GM23248 (cell line): Measurements from ENCODE around the gene CCDC51. TPM values are rescaled to one million over a fixed set of nuclear protein-coding genes. Genes with fewer than 3 reads are reported as not detected.

ENCODE experiments used
- DNase-seq: peaks from one replicate; pipeline ENCODE4 v3.0.0-alpha.2; 2015
- H2AFZ ChIP-seq: fragments of 200-600 bp; sonication (generic); 2 replicates; pipeline ENCODE4 v1.6.1; 2016; ENCODE audit warnings: antibody characterized with exemption
- H3F3A ChIP-seq: fragments of 200-600 bp; sonication (generic); 2 replicates; pipeline ENCODE4 v1.6.1; 2016; ENCODE audit warnings: mild to moderate bottlenecking, antibody characterized with exemption, mixed run types; ENCODE audit not compliant: insufficient read depth
- H3K27ac ChIP-seq: fragments of 200-600 bp; sonication (generic); 2 replicates; pipeline ENCODE4 v1.5.1; 2016; ENCODE audit warnings: mild to moderate bottlenecking
- H3K27me3 ChIP-seq: fragments of 200-600 bp; sonication (generic); replicated peaks from 2 replicates; pipeline ENCODE4 v1.6.1; 2016; ENCODE audit warnings: mild to moderate bottlenecking; ENCODE audit not compliant: insufficient read depth
- H3K36me3 ChIP-seq: fragments of 200-600 bp; sonication (generic); 2 replicates; pipeline ENCODE4 v1.6.1; 2016; ENCODE audit warnings: low read depth, mild to moderate bottlenecking
- H3K4me1 ChIP-seq: fragments of 200-600 bp; sonication (generic); 2 replicates; pipeline ENCODE4 v1.6.1; 2016; ENCODE audit warnings: mild to moderate bottlenecking; ENCODE audit not compliant: insufficient read depth
- H3K4me2 ChIP-seq: fragments of 200-600 bp; sonication (generic); one replicate; pipeline ENCODE4 v1.6.1; 2016; ENCODE audit warnings: mild to moderate bottlenecking; ENCODE audit not compliant: unreplicated experiment
- H3K4me3 ChIP-seq: fragments of 200-600 bp; sonication (generic); 2 replicates; pipeline ENCODE4 v1.5.1; 2016; ENCODE audit warnings: mild to moderate bottlenecking
- H3K79me2 ChIP-seq: fragments of 200-600 bp; sonication (generic); 2 replicates; pipeline ENCODE4 v1.6.1; 2016; ENCODE audit warnings: mild to moderate bottlenecking; ENCODE audit not compliant: insufficient read depth
- H3K9ac ChIP-seq: fragments of 200-600 bp; sonication (generic); 2 replicates; pipeline ENCODE4 v1.6.1; 2016; ENCODE audit warnings: mild to moderate bottlenecking
- H3K9me2 ChIP-seq: fragments of 200-600 bp; sonication (generic); 2 replicates; pipeline ENCODE4 v1.6.1; 2016; ENCODE audit warnings: mixed run types, mild to moderate bottlenecking, moderate library complexity; ENCODE audit not compliant: insufficient read depth
- H3K9me3 ChIP-seq: fragments of 200-600 bp; sonication (generic); one replicate; pipeline ENCODE4 v1.6.1; 2017; ENCODE audit warnings: low read depth
- H4K20me1 ChIP-seq: fragments of 200-600 bp; sonication (generic); 2 replicates; pipeline ENCODE4 v1.6.0; 2016; ENCODE audit not compliant: insufficient read depth
- EZH2 ChIP-seq: fragments of 200-600 bp; sonication (generic); IDR thresholded peaks from 2 replicates; pipeline ENCODE4 v1.6.1; 2018; ENCODE audit warnings: antibody characterized with exemption, mild to moderate bottlenecking; ENCODE audit not compliant: insufficient read depth, poor library complexity, severe bottlenecking
- EZH2phosphoT487 ChIP-seq: fragments of 200-600 bp; sonication (generic); IDR thresholded peaks from 2 replicates; pipeline ENCODE4 v1.6.1; 2018; ENCODE audit warnings: antibody characterized with exemption, moderate library complexity, mild to moderate bottlenecking, low read depth; ENCODE audit not compliant: insufficient read depth
- WGBS, 2 experiments: methylation state at CpG; one replicate each; pipeline ENCODE4 v1.1.6; 2015 to 2017; ENCODE audit warnings: low lambda C conversion rate in 2 of 2, low coverage in 1 of 2; ENCODE audit errors: missing lambda C conversion rate in 2 of 2; 5-methylcytosine and 5-hydroxymethylcytosine counted together
- in situ Hi-C: fragments of 300-500 bp; cut with MboI; formaldehyde crosslinking; loops from 2 replicates; pipeline ENCODE4 v1.15.0; 2020
- polyA plus RNA-seq: library from polyadenylated mRNA; unstranded; fragments of >200 nt; fragmentation: Nextera tagmentation; extraction: Ambion mirVana; gene quantifications from 2 replicates; pipeline ENCODE4 v1.2.1, GENCODE V29; 2016
- total RNA-seq: library from RNA; depleted of rRNA; stranded (reverse); fragments of >200 nt; shearing (Covaris generic); gene quantifications from 2 replicates; pipeline ENCODE4 v1.2.3, GENCODE V29; 2014

Gene CCDC51
- total and polyA plus RNA-seq, 2 experiments from 2014 or later: 10.1 to 14.0 TPM

- in situ Hi-C loops: no loop called here
Observed at GRCh38 chr3:48398701-48399386, 41.1 kb downstream of the CCDC51 start.

GRCh38 chr3:48397767-48398681, 41.9 kb downstream of the CCDC51 start:
- no peaks in the 10 kb centered on the region for H3K9me2 ChIP-seq
- in situ Hi-C loops: no loop called here
- H4K20me1 ChIP-seq: no peaks in the 10 kb centered on the region
- no peak for DNase-seq
- no peak overlapping the region for H3K4me2 ChIP-seq
- H3K79me2 ChIP-seq: no peaks in the 10 kb centered on the region
- peaks cover 10% of the 10 kb centered on the region for H3K27me3 ChIP-seq
- no peak overlapping the region for H3K4me3 ChIP-seq
- H3K9ac ChIP-seq: no peak overlapping the region
- H3K27ac ChIP-seq: no peak overlapping the region
- peaks cover 12% of the 10 kb centered on the region for H3K4me1 ChIP-seq
- no peaks in the 10 kb centered on the region for H3K36me3 ChIP-seq
- H2AFZ ChIP-seq: no peak overlapping the region
- no peak for TF ChIP-seq EZH2phosphoT487
- no peak for TF ChIP-seq EZH2
- H3K9me3 ChIP-seq: no peaks in the 10 kb centered on the region
- peaks cover 12% of the 10 kb centered on the region for H3F3A ChIP-seq
- WGBS, 2 experiments: 63 to 70% methylated on average over 9 of the region's 9 CpGs

More at GRCh38 chr3:48398701-48399386, 41.1 kb downstream of the CCDC51 start:
- DNase-seq: no peak
- Histone ChIP-seq H4K20me1 (no peaks in the 10 kb centered on the region), H3K4me2 (no peak overlapping the region), H3K36me3 (no peaks in the 10 kb centered on the region), H3K79me2 (no peaks in the 10 kb centered on the region), H3K27me3 (peaks cover 10% of the 10 kb centered on the region), H3K9me3 (no peaks in the 10 kb centered on the region), H3K4me3 (no peak overlapping the region), H3K9ac (no peak overlapping the region), H3K27ac (no peak overlapping the region), H3K4me1 (peaks cover 12% of the 10 kb centered on the region), H2AFZ (no peak overlapping the region), H3F3A (peaks cover 12% of the 10 kb centered on the region), H3K9me2 (no peaks in the 10 kb centered on the region)
- TF ChIP-seq EZH2 (no peak), EZH2phosphoT487 (no peak)
- 45 to 52% methylated on average over 11 of the region's 11 CpGs for WGBS, 2 experiments

- 58 to 73% methylated on average over 3 of the region's 3 CpGs for WGBS, 2 experiments
- H3K27me3 ChIP-seq: peaks cover 10% of the 10 kb centered on the region
- DNase-seq: no peak
- H3K9ac ChIP-seq: no peak overlapping the region
- no peaks in the 10 kb centered on the region for H4K20me1 ChIP-seq
- no peak overlapping the region for H3K4me3 ChIP-seq
- H2AFZ ChIP-seq: no peak overlapping the region
- H3K4me2 ChIP-seq: no peak overlapping the region
- no peak for TF ChIP-seq EZH2
- no peak for TF ChIP-seq EZH2phosphoT487
- no peak overlapping the region for H3K27ac ChIP-seq
- H3F3A ChIP-seq: no peaks in the 10 kb centered on the region
- in situ Hi-C loops: no loop called here
- no peaks in the 10 kb centered on the region for H3K79me2 ChIP-seq
- no peaks in the 10 kb centered on the region for H3K4me1 ChIP-seq
- no peaks in the 10 kb centered on the region for H3K9me3 ChIP-seq
- no peaks in the 10 kb centered on the region for H3K9me2 ChIP-seq
- H3K36me3 ChIP-seq: no peaks in the 10 kb centered on the region
Observed at GRCh38 chr3:48395714-48396113, 44.2 kb downstream of the CCDC51 start.

GRCh38 chr3:48394391-48394790, 45.5 kb downstream of the CCDC51 start:
- Histone ChIP-seq H3K36me3 (no peaks in the 10 kb centered on the region), H2AFZ (no peak overlapping the region), H3K4me1 (no peaks in the 10 kb centered on the region), H3K9ac (no peak overlapping the region), H3K27me3 (peaks cover 10% of the 10 kb centered on the region), H3K9me2 (no peaks in the 10 kb centered on the region), H3K27ac (no peak overlapping the region), H3K4me2 (no peak overlapping the region), H4K20me1 (no peaks in the 10 kb centered on the region), H3F3A (no peaks in the 10 kb centered on the region), H3K9me3 (no peaks in the 10 kb centered on the region), H3K4me3 (no peak overlapping the region), H3K79me2 (no peaks in the 10 kb centered on the region)
- DNase-seq: no peak
- in situ Hi-C loops: no loop called here
- TF ChIP-seq EZH2 (no peak), EZH2phosphoT487 (no peak)
- 83 to 91% methylated on average over 2 of the region's 2 CpGs for WGBS, 2 experiments
